HG02943 (cell line): ENCODE results near the gene UMAD1.
A peak's percentile ranks its signal among the peaks of the same experiment; 100 is the strongest.

Experiments used
- ATAC-seq: cut with Tn5 transposase; IDR thresholded peaks from one replicate; pipeline ENCODE4 v1.9.1; 2021; ENCODE audit warnings: mild to moderate bottlenecking, low read depth, moderate library complexity; ENCODE audit not compliant: unreplicated experiment

UMAD1 gene

GRCh38 chr7:7761340-7761973 lies 120.9 kb downstream of the UMAD1 start:
- ATAC-seq: no peak

- ATAC-seq: peak; percentile 61
Observed at GRCh38 chr7:7761974-7762779, 121.6 kb downstream of the UMAD1 start.

- ATAC-seq: no peak
Observed at GRCh38 chr7:7764520-7765396, 124.2 kb downstream of the UMAD1 start.

GRCh38 chr7:7765422-7765821 lies 124.9 kb downstream of the UMAD1 start:
- peak; percentile 63 for ATAC-seq

- no peak for ATAC-seq
Observed at GRCh38 chr7:7766671-7767070, 126.1 kb downstream of the UMAD1 start.

GRCh38 chr7:7768977-7769709 lies 128.6 kb downstream of the UMAD1 start:
- no peak for ATAC-seq

- ATAC-seq: no peak
Observed at GRCh38 chr7:7769710-7770627, 129.4 kb downstream of the UMAD1 start.

GRCh38 chr7:7771452-7771851 lies 130.9 kb downstream of the UMAD1 start:
- ATAC-seq: no peak

- no peak for ATAC-seq
Observed at GRCh38 chr7:7772397-7772821, 131.9 kb downstream of the UMAD1 start.

- ATAC-seq: no peak
Observed at GRCh38 chr7:7773334-7774309, 133.1 kb downstream of the UMAD1 start.

- no peak for ATAC-seq
Observed at GRCh38 chr7:7779888-7780287, 139.3 kb downstream of the UMAD1 start.

GRCh38 chr7:7783001-7783400 lies 142.4 kb downstream of the UMAD1 start:
- ATAC-seq: no peak

GRCh38 chr7:7785344-7785973 lies 144.9 kb downstream of the UMAD1 start:
- ATAC-seq: no peak

- ATAC-seq: no peak
Observed at GRCh38 chr7:7786595-7786994, 146.0 kb downstream of the UMAD1 start.

- peak; percentile 87 for ATAC-seq
Observed at GRCh38 chr7:7789551-7789988, 149.0 kb downstream of the UMAD1 start.

GRCh38 chr7:7790041-7790741 lies 149.6 kb downstream of the UMAD1 start:
- no peak for ATAC-seq

GRCh38 chr7:7791523-7791922 lies 151.0 kb downstream of the UMAD1 start:
- ATAC-seq: no peak
